ENCODE measurements around the gene AFF3. TPM values are rescaled to one million over a fixed set of nuclear protein-coding genes. Genes with fewer than 3 reads are reported as not detected.

The AFF3 gene
- total and polyA plus RNA-seq, 12 donors = 0.39 to 16.9 (median 7.0) TPM

DNA sequence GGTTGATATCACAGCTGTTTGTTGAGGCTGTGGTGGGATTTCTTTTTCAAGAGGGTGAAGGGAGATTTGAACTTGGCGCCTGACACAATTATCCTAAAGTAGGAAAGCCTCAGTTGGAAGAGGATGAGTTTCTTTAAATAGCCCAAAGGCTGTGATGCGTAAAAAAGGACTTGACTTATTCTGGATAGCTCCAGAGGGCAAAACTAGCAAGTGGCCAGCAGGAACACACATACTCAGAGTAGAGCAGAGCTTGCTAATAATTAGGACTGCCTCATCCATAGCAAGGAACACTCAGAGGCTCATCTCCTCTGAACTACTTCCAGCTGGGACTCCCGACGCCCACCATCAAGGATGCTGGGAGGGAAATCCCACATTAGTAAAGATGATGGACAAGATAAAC lies 74.0 kb downstream of the AFF3 start:
- peak in 5 of 8 donors; percentile 36 to 47 (median 39) for ATAC-seq
- intact Hi-C loops (cut with DNase I) = no loop called here

DNA sequence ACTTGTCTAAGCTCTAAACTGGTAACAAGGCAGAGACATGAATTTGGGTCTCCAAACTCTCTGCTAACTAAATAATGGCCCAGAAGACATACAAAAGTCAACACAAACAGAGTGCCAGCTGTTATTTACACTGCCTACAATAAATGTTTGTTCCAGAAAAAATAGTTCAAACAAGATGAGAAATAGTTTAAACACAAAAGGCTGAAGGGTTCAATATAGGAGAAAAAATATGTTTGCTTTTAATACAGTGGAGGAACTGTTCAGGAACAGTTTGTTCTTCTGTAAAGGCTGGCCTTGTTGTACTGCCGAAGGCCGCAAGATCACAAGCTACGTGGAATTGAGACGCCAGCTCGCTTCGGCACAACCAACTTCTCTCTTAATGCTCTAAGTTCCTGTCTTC lies 74.6 kb downstream of the AFF3 start:
- intact Hi-C loops (cut with DNase I) = no loop called here
- 94% methylated on average over 6 of the region's 6 CpGs for WGBS, 2 donors
- peaks cover 0 to 54% (median 21%) of the 10 kb centered on the region in 9 donors for H3K4me1 ChIP-seq
- H3K36me3 ChIP-seq = no peaks in the 10 kb centered on the region
- H3K27ac ChIP-seq = peak overlapping the region in 1 of 10 donors; percentile 13
- H3K27me3 ChIP-seq = no peaks in the 10 kb centered on the region
- H3K9me3 ChIP-seq = peaks cover 0 to 6% (median 0%) of the 10 kb centered on the region in 11 donors
- no peak overlapping the region for H3K4me3 ChIP-seq
- no peak for ATAC-seq
- TF ChIP-seq, protein P1, sequence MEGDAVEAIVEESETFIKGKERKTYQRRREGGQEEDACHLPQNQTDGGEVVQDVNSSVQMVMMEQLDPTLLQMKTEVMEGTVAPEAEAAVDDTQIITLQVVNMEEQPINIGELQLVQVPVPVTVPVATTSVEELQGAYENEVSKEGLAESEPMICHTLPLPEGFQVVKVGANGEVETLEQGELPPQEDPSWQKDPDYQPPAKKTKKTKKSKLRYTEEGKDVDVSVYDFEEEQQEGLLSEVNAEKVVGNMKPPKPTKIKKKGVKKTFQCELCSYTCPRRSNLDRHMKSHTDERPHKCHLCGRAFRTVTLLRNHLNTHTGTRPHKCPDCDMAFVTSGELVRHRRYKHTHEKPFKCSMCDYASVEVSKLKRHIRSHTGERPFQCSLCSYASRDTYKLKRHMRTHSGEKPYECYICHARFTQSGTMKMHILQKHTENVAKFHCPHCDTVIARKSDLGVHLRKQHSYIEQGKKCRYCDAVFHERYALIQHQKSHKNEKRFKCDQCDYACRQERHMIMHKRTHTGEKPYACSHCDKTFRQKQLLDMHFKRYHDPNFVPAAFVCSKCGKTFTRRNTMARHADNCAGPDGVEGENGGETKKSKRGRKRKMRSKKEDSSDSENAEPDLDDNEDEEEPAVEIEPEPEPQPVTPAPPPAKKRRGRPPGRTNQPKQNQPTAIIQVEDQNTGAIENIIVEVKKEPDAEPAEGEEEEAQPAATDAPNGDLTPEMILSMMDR (IDR thresholded peaks at IDR 0.05) = no peak
- DNase-seq = no peak

More for the DNA sequence above, 74.0 kb downstream of the AFF3 start:
- Histone ChIP-seq H3K4me3 (no peak overlapping the region), H3K9me3 (peaks cover 0 to 4% (median 0%) of the 10 kb centered on the region in 11 donors), H3K27me3 (no peaks in the 10 kb centered on the region), H3K4me1 (peaks cover 0 to 55% (median 21%) of the 10 kb centered on the region in 9 donors), H3K36me3 (no peaks in the 10 kb centered on the region), H3K27ac (peak overlapping the region in 1 of 10 donors; percentile 13)
- DNase-seq = no peak
- TF ChIP-seq, protein P1 (IDR thresholded peaks at IDR 0.05) = no peak
- 76 to 77% methylated on average over 4 of the region's 4 CpGs for WGBS, 2 donors

DNA sequence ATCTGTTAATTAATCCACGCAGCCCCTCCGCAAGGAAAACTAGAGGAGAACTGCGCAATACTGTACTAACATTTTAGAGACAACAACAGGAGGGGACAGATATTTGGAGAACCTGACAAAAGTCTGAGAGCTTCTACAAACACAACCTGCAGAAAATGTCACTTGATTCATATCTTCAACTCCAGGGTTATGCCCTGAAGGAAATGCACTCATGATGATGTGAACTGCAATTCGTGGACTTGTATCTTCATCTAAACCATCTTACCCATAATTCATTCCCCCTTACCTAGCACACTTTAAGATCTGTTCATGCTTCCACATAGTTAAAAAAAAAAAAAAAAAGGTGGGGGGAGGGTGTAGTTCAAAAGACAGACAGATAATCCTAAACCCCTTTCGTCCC lies 75.5 kb downstream of the AFF3 start:
- Histone ChIP-seq H3K36me3 (no peaks in the 10 kb centered on the region), H3K4me1 (peaks cover 0 to 45% (median 17%) of the 10 kb centered on the region in 9 donors), H3K4me3 (no peak overlapping the region), H3K9me3 (peaks cover 0 to 7% (median 0%) of the 10 kb centered on the region in 11 donors), H3K27me3 (no peaks in the 10 kb centered on the region), H3K27ac (no peak overlapping the region)
- ATAC-seq (no peak), DNase-seq (no peak)
- TF ChIP-seq, protein P1 (IDR thresholded peaks at IDR 0.05) = no peak
- intact Hi-C loops (cut with DNase I) = no loop called here
- 77 to 81% methylated on average over 5 of the region's 5 CpGs for WGBS, 2 donors

DNA sequence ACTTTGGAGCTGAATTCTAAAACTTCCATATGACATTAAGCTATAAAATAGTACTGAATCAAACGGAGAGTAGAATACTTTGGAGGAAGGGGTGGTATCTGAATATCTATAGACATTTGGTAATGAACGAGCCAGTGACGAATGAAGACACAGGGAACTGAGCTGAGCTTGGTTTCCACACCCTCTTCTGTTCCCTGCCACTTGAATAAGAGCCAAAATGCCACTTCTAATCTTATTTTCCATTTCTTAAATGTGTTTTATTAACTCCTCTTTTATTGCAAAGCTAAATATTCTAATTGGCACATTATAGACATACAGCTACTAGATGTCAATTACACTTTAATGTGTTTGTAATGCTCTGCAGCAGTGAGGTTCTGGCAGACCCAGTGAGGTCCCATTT lies 76.1 kb downstream of the AFF3 start:
- H3K27ac ChIP-seq = no peak overlapping the region
- no peaks in the 10 kb centered on the region for H3K27me3 ChIP-seq
- no peak for DNase-seq
- peak in 2 of 8 donors; percentile 52 to 71 for ATAC-seq
- H3K4me3 ChIP-seq = no peak overlapping the region
- TF ChIP-seq, protein P1 (IDR thresholded peaks at IDR 0.05) = no peak
- WGBS, 2 donors = 19% methylated on average over 3 of the region's 3 CpGs
- intact Hi-C loops (cut with DNase I) = no loop called here
- peaks cover 0 to 41% (median 17%) of the 10 kb centered on the region in 9 donors for H3K4me1 ChIP-seq
- peaks cover 0 to 7% (median 0%) of the 10 kb centered on the region in 11 donors for H3K9me3 ChIP-seq
- H3K36me3 ChIP-seq = no peaks in the 10 kb centered on the region
